Heart left ventricle (tissue), 16 donors: ENCODE results near the gene MSANTD1. TPM values are rescaled to one million over a fixed set of nuclear protein-coding genes. Genes with fewer than 3 reads are reported as not detected.

Experiments used
- ATAC-seq, 4 donors: fragments of 200-7000 bp; cut with Tn5 transposase; one replicate each; pipeline ENCODE4 v1.9.1; 2020 to 2022; ENCODE audit warnings: moderate library complexity in 4 of 4, mild to moderate bottlenecking in 3 of 4, moderate number of reproducible peaks in 1 of 4
- DNase-seq, 5 donors: peaks; one replicate each; pipeline ENCODE4 v3.0.0-alpha.2; 2020
- H3K27ac ChIP-seq, 12 donors: fragments of 200-600 bp; sonication (generic) in 4 of 12; one replicate each; pipeline versions ENCODE4 v1.5.0 to v1.8.0; 2016 to 2022; ENCODE audit warnings: mild to moderate bottlenecking in 2 of 12
- H3K27me3 ChIP-seq, 9 donors: fragments of 200-600 bp; sonication (generic) in 2 of 9; one replicate each; pipeline versions ENCODE4 v1.5.1 to v1.8.0; 2016 to 2022; ENCODE audit warnings: mild to moderate bottlenecking in 3 of 9
- H3K36me3 ChIP-seq, 9 donors: fragments of 200-600 bp; sonication (generic) in 2 of 9; one replicate each; pipeline versions ENCODE4 v1.5.0 to v1.8.0; 2018 to 2022; ENCODE audit warnings: mild to moderate bottlenecking in 2 of 9
- H3K4me1 ChIP-seq, 12 donors: fragments of 200-600 bp; sonication (generic) in 4 of 12; one replicate each; pipeline versions ENCODE4 v1.5.0 to v1.8.0; 2016 to 2022; ENCODE audit warnings: mild to moderate bottlenecking in 3 of 12
- H3K4me3 ChIP-seq, 12 donors: fragments of 200-600 bp; sonication (generic) in 4 of 12; one replicate each; pipeline versions ENCODE4 v1.5.0 to v1.8.0; 2017 to 2022; ENCODE audit warnings: mild to moderate bottlenecking in 9 of 12, moderate library complexity in 4 of 12
- H3K9me3 ChIP-seq, 12 donors: fragments of 200-600 bp; sonication (generic) in 4 of 12; one replicate each; pipeline versions ENCODE4 v1.5.0 to v1.8.0; 2016 to 2022; ENCODE audit warnings: mild to moderate bottlenecking in 1 of 12
- POLR2A ChIP-seq, 2 donors: fragments of 450-650 bp; IDR thresholded peaks; one replicate each; pipeline ENCODE4 v1.6.1; 2017; ENCODE audit warnings: antibody characterized with exemption in 2 of 2, mild to moderate bottlenecking in 2 of 2, moderate library complexity in 2 of 2
- WGBS, 4 donors: extraction: QIAGEN DNeasy Blood & Tissue Kit in 2 of 4; methylation state at CpG; one replicate each; pipeline versions ENCODE4 v1.1.5 to v1.1.7; 2013 to 2018; 5-methylcytosine and 5-hydroxymethylcytosine counted together
- intact Hi-C, 10 donors: fragments of 100-400 bp; cut with DNase I; formaldehyde crosslinking; loops; one replicate each; pipeline versions ENCODE4 v1.11.1 to v1.14.2; 2022
- polyA plus RNA-seq, 2 donors: library from polyadenylated mRNA; stranded (reverse); fragments of 200-250 nt; gene quantifications; one replicate each; pipeline ENCODE4 v1.2.3, GENCODE V29; 2013
- total RNA-seq, 9 donors: library from RNA; depleted of rRNA in 2 of 9; stranded (reverse); fragments of >200 nt in 2 of 9; fragmentation: NEBNext Ultra II Directional in 3 of 9; extraction: Animal tissue kit (Norgen Biotek cat#: 25700) in 3 of 9; gene quantifications; one replicate each; pipeline versions ENCODE4 v1.1.0 to v1.2.4, GENCODE V29; 2016 to 2023
- TF ChIP-seq, protein P1 (sequence below), 12 donors: fragments of 200-600 bp; sonication (generic) in 4 of 12; IDR thresholded peaks; one replicate each; pipeline versions ENCODE4 v1.5.0 to v1.8.0; 2018 to 2022; ENCODE audit warnings: antibody characterized with exemption in 12 of 12, mild to moderate bottlenecking in 5 of 12
- donor health status: ischemic (EF 13 %, LVEDD 7.1; RV severe dilation, severe dysfunction).
- donor health status: healthy with polysubstance abuse.
- donor health status: DM: no; HTN: yes; CAD: no.
- donor health status: DM: no; HTN: no; CAD: no.
- donor health status: ischemic (EF 25% LVEDD 6.9; RV normal size, moderate dysfunction).
- donor health status: ischemic (EF 25% LVEDD 5.7; RV mildly dilated, moderate dysfunction).
- donor health status: healthy.
- donor health status: DM: yes; HTN: yes; CAD: no.
- donor health status: ischemic (EF 35%, LVEDD 5.7; RV mildly dilated, moderate dysfunction).
- donor health status: nonischemic (EF 11% LVEDD 7.7; RV severe dilation, severe dysfunction).
- donor health status: DM: yes; HTN: yes; CAD: no.
- donor health status: PGD.
- donor health status: ischemic (EF 29% LVEDD 5.4; RV normal size, mild dysfunction).
- donor health status: nonischemic (EF 23%, LVEDD 6.1; RV moderate dilation, normal function).

Gene MSANTD1
- total and polyA plus RNA-seq, 11 donors, result 0.30 to 0.93 (median 0.34) TPM; not detected in 2

DNA sequence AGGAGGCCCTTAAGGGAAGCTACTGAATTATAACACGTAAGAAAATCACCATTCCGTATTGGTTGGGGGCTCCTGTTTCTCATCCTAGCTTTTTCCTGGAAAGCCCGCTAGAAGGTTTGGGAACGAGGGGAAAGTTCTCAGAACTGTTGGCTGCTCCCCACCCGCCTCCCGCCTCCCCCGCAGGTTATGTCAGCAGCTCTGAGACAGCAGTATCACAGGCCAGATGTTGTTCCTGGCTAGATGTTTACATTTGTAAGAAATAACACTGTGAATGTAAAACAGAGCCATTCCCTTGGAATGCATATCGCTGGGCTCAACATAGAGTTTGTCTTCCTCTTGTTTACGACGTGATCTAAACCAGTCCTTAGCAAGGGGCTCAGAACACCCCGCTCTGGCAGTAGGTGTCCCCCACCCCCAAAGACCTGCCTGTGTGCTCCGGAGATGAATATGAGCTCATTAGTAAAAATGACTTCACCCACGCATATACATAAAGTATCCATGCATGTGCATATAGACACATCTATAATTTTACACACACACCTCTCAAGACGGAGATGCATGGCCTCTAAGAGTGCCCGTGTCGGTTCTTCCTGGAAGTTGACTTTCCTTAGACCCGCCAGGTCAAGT, 6.9 kb upstream of the MSANTD1 start:
- Histone ChIP-seq H3K4me3 (no peak overlapping the region), H3K9me3 (no peaks in the 10 kb centered on the region), H3K36me3 (peaks cover 0 to 53% (median 38%) of the 10 kb centered on the region in 9 donors), H3K4me1 (no peaks in the 10 kb centered on the region), H3K27ac (peak overlapping the region in 1 of 12 donors; percentile 46), H3K27me3 (no peaks in the 10 kb centered on the region)
- ATAC-seq (peak in 2 of 4 donors; percentile 20 to 32), DNase-seq (peak in 1 of 5 donors; percentile 30)
- TF ChIP-seq POLR2A (IDR thresholded peaks at IDR 0.05), result no peak
- intact Hi-C loops, result no loop called here
- WGBS, 4 donors, result 76 to 79% (median 78%) methylated on average over 17 of the region's 17 CpGs

- Histone ChIP-seq H3K9me3 (no peaks in the 10 kb centered on the region), H3K4me1 (no peaks in the 10 kb centered on the region), H3K4me3 (no peak overlapping the region), H3K27me3 (no peaks in the 10 kb centered on the region), H3K36me3 (peaks cover 0 to 42% (median 28%) of the 10 kb centered on the region in 9 donors), H3K27ac (no peak overlapping the region)
- DNase-seq (no peak), ATAC-seq (no peak)
- intact Hi-C loops, result no loop called here
- no peak for TF ChIP-seq POLR2A (IDR thresholded peaks at IDR 0.05)
- TF ChIP-seq, protein P1, sequence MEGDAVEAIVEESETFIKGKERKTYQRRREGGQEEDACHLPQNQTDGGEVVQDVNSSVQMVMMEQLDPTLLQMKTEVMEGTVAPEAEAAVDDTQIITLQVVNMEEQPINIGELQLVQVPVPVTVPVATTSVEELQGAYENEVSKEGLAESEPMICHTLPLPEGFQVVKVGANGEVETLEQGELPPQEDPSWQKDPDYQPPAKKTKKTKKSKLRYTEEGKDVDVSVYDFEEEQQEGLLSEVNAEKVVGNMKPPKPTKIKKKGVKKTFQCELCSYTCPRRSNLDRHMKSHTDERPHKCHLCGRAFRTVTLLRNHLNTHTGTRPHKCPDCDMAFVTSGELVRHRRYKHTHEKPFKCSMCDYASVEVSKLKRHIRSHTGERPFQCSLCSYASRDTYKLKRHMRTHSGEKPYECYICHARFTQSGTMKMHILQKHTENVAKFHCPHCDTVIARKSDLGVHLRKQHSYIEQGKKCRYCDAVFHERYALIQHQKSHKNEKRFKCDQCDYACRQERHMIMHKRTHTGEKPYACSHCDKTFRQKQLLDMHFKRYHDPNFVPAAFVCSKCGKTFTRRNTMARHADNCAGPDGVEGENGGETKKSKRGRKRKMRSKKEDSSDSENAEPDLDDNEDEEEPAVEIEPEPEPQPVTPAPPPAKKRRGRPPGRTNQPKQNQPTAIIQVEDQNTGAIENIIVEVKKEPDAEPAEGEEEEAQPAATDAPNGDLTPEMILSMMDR (IDR thresholded peaks at IDR 0.05), result no peak
- WGBS, 4 donors, result 82 to 86% (median 84%) methylated on average over 21 to 23 of the region's 23 CpGs
Observed at GRCh38 chr4:3243136-3243780, 5.7 kb upstream of the MSANTD1 start.

- intact Hi-C loops, result no loop called here
- DNase-seq (no peak), ATAC-seq (no peak)
- no peaks in the 10 kb centered on the region for H3K27me3 ChIP-seq
- H3K36me3 ChIP-seq, result peaks cover 0 to 35% (median 22%) of the 10 kb centered on the region in 9 donors
- H3K9me3 ChIP-seq, result no peaks in the 10 kb centered on the region
- no peaks in the 10 kb centered on the region for H3K4me1 ChIP-seq
- no peak overlapping the region for H3K4me3 ChIP-seq
- no peak overlapping the region for H3K27ac ChIP-seq
- no peak for TF ChIP-seq POLR2A (IDR thresholded peaks at IDR 0.05)
- TF ChIP-seq, protein P1 (IDR thresholded peaks at IDR 0.05), result no peak
- 63 to 81% (median 78%) methylated on average over 1 of the region's 1 CpG for WGBS, 4 donors
Observed at GRCh38 chr4:3244002-3244401, 5.0 kb upstream of the MSANTD1 start.

DNA sequence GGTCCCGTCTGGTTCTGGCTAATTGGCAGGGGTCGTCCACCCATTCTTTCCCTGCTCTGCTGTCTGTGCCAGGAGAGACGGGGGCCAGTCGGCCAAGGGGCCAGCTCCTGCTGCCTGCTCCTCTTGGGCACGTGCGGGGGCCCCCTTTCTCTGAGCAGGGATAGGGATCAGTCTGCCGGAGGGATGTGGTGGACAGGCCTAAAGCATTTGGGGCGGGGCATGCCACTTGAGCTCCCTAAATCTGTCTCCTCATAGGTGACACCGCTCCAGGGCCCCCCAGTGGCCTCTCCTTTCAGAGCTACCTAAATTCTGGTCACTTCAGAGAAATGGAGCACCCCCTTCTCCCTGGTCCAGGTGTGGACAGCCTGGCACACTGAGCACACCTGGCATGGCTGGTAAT, 4.2 kb upstream of the MSANTD1 start:
- intact Hi-C loops, result no loop called here
- WGBS, 4 donors, result 88 to 92% (median 90%) methylated on average over 8 to 9 of the region's 9 CpGs
- TF ChIP-seq, protein P1 (IDR thresholded peaks at IDR 0.05), result no peak
- TF ChIP-seq POLR2A (IDR thresholded peaks at IDR 0.05), result no peak
- H3K27me3 ChIP-seq, result no peaks in the 10 kb centered on the region
- no peak overlapping the region for H3K4me3 ChIP-seq
- no peaks in the 10 kb centered on the region for H3K4me1 ChIP-seq
- ATAC-seq, result no peak
- peaks cover 0 to 28% (median 15%) of the 10 kb centered on the region in 9 donors for H3K36me3 ChIP-seq
- no peak overlapping the region for H3K27ac ChIP-seq
- DNase-seq, result no peak
- H3K9me3 ChIP-seq, result no peaks in the 10 kb centered on the region
